HG02870 (cell line): Measurements from ENCODE around the gene JPH4.

ENCODE experiments used
- ATAC-seq: cut with Tn5 transposase; IDR thresholded peaks from one replicate; pipeline ENCODE4 v1.9.1; 2021; ENCODE audit warnings: mild to moderate bottlenecking, moderate library complexity; ENCODE audit not compliant: unreplicated experiment

Gene JPH4

DNA sequence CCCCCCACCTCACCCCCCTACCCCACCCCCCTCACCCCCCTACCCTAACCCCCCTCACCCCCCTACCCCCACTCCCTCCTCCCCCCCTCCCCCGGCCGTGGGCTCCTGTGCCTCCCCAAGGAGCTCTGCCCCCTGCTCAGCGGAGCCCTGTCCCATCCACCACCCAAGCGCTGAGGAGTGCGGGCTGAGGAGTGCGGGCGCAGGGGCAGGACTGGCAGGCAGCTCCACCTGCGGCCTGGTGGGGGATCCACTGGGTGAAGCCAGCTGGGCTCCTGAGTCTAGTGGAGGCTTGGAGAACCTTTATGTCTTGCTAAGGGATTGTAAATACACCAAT, 2.3 kb upstream of the JPH4 start:
- ATAC-seq, result no peak

DNA sequence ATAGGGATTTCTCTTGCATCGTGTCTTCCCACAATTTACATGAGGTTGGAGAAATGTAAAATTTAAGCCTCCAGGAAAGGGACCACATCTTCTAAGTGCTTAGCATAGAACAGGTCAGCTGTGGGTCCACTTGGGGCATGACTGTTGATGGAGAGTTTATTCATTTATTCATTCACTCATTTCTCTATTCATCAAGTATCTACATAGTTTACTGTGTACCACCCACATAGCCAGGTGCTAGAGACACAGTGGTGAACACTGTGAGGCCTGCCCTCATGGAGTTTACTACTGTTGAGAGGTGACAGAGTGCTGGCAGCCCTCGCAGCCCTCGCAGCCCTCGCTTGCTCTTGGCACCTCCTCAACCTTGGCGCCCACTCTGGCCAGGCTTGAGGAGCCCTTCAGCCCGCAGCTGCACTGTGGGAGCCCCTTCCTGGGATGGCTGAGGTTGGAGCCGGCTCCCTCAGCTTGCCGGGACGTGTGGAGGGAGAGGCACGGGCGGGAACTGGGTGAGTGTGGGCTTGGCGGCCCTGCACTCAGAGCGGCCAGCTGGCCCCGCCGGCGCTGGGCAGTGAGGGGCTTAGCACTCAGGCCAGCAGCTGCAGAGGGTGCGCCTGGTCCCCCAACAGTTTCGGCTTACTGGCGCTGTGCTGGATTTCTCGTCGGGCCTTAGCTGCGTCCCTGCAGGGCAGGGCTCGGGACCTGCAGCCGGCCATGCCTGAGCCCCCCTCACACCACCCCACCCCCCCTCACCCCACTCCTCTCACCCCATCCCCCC, 1.7 kb upstream of the JPH4 start:
- no peak for ATAC-seq

DNA sequence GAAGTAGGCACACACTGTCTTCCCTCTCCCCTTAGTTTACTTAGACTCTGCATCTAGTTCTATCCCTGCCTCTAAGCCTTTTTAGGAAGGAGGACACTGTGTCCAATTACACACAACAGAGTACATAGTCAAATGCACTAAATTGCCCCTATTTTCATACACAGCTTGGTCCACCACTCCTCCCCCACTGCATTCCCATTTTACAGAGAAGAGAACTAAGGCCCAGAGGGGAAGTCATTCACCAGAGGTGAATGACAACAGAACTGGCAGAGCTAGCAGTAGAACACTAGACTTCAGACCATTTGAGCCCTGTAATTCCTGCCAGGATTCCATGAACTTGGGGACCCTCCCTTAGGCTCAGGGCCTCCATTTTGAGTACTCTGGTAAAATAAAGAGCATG, 1.1 kb upstream of the JPH4 start:
- no peak for ATAC-seq

DNA sequence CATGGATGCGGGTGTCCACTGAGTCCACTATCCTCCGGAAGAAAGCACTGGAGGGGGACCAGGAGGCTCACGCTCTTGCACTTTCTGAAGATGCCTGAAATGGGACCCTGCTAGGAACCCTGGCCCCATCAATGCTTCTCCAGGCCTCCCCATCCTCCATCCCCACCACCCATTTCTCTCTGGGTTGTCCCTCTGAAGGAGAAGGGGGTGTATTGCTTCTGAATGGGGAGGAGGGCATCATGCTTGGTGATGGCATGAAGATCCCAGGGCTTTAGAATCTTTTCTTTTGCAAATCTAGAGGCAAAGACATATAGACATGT, 681 bp upstream of the JPH4 start:
- ATAC-seq, result no peak

DNA sequence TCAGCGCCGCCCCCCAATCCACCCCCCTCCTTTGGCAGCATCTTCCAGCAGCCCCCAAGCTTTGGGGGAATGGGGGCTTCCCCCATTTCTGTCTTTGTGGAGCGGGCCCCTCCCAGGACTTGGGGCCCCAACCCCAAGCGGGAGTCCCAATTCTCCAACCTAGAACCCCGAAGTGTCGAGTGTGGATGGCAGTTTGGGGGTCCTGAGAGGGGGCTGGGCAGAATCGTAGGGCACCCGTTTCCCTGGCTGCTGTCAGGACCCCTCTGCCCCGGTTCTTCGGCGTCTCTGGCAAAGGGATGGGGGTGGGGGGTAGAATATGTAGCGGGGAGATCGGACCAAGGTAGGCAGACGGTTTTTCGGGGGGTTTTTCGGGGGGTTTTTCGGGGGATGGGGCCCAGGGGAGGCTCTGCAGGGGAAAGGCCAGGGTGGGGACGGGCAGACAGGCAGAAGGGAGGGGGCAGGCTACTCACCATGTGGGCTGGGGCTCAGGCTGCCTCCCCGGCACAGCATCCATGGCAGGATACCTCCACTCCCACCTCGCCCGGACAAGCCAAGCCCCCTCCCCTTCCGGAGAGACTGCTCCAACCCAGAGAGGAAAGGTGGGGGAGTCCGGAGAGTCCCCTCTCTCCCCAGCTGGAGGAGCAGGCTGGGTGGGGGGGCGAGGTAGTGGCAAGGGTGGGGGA, 739 bp downstream of the JPH4 start:
- ATAC-seq, result no peak

DNA sequence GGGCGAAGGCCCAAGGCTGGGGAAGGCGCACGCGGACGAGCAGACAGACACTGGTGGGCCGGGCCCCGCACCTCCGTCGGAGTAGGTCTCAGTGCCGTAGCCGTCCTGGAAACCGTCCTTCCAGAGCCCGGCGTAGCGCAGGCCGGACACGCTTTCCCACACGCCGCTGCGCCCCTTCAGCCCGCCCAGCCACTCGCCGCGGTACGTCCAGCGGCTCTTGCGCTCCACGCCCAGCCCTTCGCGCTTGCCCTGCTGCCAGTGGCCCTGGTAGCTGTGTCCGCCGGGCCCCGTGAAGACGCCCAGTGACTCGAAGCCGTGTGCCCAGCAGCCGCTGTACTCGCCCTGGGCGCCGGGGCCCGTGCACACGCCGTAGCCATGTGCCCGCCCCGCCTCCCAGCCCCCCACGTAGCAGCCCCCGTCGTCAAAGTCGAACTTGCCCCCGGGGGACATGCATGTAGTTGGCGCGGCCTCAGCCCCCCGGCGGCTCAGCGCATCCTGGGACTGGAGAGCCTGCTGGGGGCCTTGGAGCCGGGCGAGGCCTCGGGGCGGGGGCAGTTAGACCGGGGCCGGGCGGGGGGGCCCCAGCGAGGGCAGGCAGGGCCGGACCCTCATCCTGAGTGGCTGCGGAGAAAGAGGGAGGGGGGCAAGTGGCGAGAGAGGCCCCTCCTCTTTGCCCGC, 1.4 kb downstream of the JPH4 start:
- ATAC-seq, result no peak

DNA sequence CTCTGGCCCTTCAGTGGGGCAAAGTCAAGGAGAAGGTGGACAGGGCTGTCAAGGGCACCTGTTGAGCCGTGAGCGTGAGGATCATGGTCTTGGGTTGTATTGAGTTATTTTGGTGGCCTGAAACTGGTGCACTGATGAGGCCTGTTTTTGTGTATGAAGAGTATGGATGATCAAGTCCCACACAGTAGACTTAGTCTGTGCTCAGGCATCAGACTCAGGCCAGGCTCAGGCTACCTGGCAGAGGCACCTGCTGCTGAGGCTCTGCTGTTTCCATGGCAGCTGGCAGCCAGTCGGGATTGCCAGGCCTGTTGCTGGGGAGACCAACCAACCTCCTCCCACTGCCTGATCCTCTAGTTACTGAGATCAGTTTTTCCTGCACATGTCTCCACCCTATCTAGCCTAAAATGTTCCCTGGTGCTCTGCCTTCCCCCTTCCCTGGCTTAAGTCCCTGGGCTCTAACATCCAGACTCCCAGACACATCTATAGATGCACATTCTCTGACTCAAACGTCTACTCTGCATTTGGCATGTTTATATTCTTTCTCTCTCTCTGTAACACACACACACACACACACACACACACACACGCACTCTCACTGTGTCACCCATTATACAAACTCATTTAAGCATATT, 5.1 kb downstream of the JPH4 start:
- no peak for ATAC-seq

DNA sequence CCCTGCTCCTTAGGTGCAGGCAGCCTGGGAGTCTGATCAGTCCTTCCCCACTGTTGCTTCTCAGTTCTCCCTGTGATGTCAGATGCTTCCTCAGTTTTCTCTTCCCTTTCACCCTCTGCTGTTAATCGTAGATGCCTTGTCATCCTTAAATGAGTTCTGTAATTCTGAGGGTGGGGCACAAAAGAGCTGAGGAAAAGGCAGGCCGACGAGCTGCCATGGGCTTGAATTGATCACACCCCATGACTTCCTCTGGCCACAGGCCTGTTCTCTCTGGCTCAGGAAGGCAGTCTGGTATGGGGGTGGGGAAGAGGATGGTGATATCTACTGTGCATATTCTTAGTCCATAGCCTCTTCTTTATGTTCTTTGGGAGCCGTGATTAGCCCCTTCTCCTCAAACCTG, 5.8 kb downstream of the JPH4 start:
- no peak for ATAC-seq

DNA sequence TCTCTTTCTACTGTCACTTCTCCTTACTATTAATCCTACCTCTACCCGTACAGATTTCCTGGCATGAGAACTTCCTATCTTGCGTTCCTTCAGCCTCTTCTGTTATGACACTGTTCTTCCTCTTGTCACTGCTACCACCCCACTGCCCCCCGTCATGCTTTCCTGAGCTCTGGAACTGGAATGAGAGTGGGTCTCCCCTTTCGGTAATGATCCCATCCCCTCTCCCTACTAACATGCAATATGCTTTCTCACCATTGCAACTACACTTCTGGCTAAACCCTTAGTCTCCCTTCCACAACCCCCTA, 6.1 kb downstream of the JPH4 start:
- no peak for ATAC-seq

DNA sequence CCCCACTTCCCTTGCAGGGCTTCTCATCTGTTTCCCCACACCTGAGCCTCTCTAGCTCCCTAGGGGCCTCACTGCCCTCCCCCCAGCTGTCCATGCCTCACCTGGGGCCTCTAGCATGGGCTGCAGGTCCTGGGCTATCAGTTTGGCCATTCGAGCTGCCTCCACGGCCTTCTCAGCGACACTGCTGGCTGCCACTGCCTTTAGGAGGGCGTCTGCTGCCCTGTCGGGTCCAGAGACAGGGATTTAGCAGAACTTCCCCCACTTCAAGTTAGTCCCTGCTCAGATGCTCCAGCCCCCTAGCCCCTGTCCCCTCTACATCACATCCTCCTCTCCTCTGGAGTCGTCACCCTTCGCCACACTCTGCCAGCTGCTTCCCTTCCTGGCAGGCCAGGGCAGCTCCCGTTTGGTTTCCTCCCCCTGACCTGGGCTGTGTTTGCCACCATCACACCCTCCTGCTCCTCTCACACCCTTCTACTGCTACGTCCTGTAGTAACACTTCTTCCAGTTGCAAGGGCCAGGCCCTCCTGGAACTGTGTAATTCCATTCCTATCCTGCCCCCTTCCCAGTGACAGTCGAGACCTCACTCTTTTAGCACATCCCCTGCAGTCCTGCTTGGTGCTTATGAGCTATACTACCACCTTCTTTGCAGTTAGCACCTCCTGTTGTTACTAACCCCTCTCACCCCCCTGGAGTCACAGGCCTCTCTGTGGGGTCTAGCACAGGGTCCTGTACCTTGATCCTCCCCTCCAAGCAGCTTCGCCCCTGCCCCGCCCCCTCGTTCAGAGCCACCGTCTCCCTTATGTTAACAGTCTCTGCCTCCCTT, 6.7 kb downstream of the JPH4 start:
- ATAC-seq, result no peak

DNA sequence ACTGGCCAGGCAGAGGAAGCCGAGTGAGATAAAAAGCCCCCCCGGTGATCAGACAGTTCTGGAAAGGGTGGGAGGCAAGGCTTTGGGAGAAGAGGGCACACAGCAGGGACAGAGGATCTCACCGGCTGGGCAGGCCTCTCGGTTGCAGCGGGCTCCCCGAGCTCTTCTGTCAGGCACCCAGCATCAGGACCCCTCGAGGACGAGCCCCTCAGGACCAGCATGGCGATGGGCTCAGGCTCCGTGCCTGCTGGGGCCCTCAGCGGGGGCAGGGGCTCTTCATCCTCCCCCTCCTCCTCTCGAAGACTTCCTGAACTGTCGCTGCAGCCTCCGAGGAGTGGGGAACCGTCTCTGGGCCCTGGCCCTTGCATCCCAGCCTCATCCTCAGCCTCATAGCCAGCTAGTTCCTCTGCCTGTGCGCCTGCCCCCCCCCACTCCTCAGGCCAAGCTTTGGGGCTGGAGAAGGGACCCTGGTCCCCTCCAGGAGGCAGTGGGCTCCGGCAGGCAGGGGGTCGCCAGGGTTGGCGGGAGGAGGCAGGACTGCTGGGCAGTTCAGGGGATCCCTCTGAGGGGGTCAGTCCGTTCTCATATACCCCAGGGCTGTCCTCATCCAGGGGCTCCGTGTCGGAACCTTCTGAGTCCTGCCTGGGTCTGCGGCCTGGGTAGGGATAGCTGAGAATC, 7.6 kb downstream of the JPH4 start:
- ATAC-seq, result no peak

DNA sequence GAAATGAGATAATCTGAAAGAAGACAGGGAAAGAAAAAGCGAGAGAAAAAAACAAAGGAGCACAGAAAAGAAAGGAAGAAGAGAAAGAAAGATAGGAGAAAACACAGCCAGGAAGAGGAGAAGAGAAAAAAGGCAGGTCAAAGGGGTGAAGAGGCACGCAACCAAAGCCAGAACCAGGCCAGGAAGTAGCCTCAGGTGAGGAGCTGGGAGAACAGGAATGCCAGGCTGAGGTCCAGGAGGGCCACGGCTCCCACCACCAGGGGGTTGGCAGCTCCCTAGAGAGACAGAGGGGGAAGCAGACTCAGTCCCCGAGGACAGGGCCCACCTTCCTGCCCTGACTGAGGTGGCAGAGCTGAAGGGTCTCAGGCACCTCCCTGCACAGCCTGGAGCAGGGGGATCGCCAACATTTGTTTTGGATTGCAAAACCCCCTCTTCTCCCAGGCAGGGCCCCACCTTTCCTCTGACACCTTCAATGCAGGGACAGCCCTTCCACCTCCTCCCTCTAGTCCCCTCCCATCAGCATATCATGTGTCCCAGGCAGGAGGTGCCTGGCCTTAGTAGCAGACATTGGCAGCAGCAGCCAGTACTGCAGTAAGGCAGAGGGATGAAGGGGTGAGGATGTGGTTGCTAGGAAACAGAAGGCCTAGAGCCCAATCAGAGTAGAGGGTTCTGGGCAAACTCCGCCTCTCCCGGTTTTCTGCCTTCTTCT, 9.0 kb downstream of the JPH4 start:
- ATAC-seq, result no peak

DNA sequence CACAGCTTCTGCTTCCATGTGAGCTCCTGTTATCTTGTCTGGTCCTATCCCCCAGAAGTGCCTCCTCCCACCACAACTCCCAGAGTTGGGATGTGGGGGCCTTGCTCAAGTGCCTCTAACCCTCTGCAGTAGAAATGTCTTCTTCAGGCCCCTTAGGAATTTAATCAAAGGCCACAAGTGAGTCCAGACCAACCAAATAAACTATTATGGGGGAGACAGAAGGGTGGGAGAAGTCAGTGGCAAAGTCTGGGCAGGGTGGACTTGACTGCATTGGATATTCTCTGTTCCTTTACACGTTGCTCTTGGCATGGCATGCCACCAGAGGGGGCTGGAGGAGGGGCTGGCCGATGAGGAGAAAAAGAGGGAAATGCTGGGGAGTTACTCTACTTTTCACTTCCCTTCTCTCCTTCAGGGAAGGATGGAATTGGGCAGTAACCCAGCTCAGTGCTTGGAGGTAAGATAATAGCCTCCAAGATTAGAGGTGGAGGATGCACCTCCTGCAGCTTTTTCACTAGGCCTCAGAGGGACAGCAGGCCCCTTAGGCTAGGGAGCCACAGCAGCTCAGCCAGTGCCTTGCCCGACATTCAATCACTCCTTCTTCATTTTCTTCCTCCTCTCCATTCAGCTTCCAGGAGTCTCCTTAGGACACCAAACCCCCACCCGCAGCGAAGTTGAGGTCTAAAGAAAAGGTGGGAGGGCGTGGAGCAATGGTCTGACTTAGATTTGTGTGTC, 9.8 kb downstream of the JPH4 start:
- ATAC-seq, result no peak

DNA sequence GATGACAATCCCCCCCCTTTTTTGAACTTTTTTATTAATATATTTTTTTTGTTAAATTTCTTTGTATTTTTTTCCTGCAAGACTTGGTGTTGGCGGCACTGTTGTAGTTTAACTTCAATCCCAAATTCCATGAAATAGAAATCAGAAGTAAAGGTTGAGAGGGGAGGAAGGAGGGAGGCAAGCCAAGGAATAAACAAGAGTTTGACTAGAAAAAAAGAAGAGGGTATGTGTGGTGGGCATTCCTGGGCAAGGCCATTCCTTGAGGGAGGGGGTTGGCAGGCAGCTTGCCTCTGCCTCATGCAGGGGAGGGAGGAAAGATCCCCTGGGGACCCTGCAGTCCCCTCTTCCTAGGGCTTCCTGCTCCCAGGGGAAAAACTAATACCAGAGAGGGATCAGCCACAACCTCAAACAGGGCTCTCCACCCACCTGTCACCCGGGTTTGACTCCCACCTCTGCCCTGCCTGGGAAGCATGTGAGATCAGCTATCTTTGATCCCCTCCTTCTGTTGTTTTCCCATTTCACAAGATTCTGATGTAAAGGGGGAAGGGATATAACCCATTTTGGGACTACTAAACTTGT, 10.5 kb downstream of the JPH4 start:
- ATAC-seq, result no peak

DNA sequence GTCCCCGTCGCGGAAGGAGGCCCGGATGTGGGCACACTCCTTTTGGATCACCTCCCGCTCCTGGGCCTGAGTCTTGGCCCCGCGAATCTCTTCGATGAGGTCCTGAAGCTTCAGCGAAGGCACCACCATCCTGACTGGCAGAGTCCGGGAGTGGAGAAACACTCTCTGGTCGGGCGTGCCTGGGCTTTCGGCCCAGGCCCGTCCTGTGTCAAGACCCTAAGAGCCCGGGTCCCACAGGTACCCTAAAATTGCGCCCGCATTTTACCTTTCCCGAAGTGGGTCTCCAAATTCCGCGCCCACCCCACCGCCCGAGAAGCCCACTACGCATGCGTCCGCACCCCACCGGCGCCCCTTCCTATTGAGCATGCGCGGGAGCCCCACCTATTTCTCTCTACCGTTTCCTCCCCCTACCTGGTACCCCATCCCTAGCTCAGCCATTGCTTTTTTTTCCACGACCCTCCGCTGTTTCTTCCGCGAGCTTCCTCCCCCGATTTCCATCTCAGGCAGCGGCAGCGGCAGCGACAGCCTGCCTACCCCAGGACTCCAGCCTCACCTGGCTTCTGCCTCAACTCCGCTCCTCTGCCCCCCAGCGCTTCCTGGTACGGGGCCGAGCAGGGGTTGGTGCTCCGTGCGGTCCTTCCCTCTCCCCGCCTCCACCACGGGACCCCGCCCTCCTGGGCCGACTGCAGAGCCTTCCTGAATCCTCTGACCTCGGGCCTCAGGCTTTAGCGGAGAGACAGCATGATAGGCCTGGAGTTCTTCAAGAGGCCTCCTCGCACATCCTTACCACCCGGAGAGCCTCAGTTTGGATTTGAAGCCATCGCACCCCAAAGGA, 11.2 kb downstream of the JPH4 start, which contains the start of gene AP1G2:
Gene AP1G2, minus strand, starts transcription at position 606 of the 835 bp plus-strand sequence. Its CDS starts 477 bp downstream, at position 129.
- peak; percentile 88 for ATAC-seq

DNA sequence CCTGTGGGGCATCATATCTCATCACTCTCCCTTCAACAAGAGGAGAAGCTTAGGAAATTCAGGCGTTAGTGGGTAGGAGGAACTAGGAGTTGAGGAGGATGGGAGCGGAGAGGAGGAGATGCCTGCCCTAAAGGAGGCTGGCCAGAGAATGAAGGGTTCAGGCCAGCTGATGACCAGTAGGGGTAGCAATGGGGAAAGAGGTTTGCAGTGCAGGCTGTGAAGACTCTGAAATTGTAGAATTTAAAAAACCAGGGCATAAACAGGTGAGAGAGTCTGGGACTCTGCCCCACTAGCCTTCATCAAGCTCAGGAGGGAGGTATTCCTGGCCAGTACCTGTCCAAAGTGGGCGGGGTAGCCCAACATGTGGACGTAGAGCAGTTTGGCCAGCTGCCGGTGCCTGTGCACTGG, 11.8 kb downstream of the JPH4 start:
- peak; percentile 7 for ATAC-seq

DNA sequence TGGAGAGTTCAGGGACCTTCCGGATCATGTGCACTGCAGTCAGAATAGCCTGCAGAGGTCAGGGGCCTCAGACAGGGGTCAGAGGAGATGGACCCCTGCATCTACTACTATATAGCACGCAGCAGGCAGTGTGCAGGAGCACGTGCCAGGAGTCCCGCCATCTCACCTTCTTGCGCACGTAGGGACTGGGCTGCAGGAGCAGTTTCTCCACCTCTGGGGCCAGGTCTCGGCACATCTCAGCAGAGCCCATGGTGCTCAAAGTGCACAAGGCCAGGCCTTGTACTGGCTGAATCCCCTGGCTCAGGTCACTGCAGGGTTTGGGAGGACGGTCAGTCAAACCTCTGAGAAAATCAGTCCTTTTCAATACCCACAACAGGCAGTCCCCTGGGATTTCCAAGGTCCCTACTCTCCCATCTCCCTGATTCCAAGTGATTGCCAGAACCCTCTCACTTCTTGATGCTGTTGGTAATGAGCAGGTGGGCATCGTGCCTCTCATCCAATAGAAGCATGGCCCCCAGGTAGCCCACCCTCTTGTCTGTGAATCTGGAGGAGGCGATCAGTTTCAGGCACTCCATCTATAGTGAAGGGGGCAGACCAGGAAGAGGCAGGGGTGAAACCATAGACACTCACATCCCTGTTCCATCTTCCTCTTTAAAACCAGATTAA, 12.3 kb downstream of the JPH4 start:
- no peak for ATAC-seq
